ENCODE data around the gene ALDH4A1. TPM values are rescaled to one million over a fixed set of nuclear protein-coding genes. Genes with fewer than 3 reads are reported as not detected.

ALDH4A1 gene
- total and polyA plus RNA-seq, 2 of the 4 experiments (the other 2 are of a cell fraction): 8.6 to 21.1 TPM

DNA sequence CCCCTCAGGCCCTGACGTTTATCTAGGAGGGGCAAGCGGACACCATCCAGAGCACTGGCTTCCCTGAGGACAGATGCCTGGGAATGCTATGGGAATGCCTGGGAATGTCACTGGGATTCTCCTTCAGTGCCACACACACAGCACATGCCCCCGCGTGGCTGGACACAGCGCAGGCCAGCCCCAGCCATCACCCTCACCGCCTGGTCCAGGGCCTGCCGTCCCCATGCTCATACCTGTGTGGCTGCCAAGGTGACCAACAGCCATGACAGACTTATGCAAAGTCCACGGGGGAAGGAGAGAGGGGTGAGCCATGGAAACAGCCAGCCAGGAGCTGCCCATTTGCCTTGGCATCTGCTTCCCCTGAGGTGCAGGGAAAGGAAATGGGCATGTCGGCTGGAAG is 37.2 kb downstream of the ALDH4A1 start:
- no peak overlapping the region for H3K4ac ChIP-seq (ENCODE audit: low read depth, low read length)
- H2BK120ac ChIP-seq (ENCODE audit: low read depth, low read length): no peak overlapping the region
- no peak overlapping the region for H2BK20ac ChIP-seq (ENCODE audit: low read depth, low read length)
- H3K18ac ChIP-seq (ENCODE audit: low read depth, low read length): no peak overlapping the region
- H3K9ac ChIP-seq (ENCODE audit: low read depth, low read length): no peak overlapping the region
- H3K27me3 ChIP-seq (ENCODE audit: control insufficient read depth, insufficient read depth, low read length): peaks cover 35% of the 10 kb centered on the region
- no peak overlapping the region for H2AK5ac ChIP-seq (ENCODE audit: low read depth, low read length)
- no peaks in the 10 kb centered on the region for H4K20me1 ChIP-seq (ENCODE audit: insufficient read depth, low read length)
- no peak overlapping the region for H2BK15ac ChIP-seq (ENCODE audit: low read depth, low read length)
- BruUV-seq (replicated peaks): no TSS peak
- H2BK5ac ChIP-seq (ENCODE audit: low read depth, low read length, poor library complexity, severe bottlenecking): no peak overlapping the region
- H3K14ac ChIP-seq (replicated peaks; ENCODE audit: low read depth, low read length): no peak overlapping the region
- no peak overlapping the region for H4K8ac ChIP-seq (ENCODE audit: low read depth in 2 of 2, low read length in 2 of 2)
- intact Hi-C loops (cut with micrococcal nuclease) (no loop called here), in situ Hi-C loops (cut with MboI; ENCODE audit: low sequenced_read_pairs) (no loop called here), dilution Hi-C loops (cut with HindIII; ENCODE audit: low sequenced_read_pairs, unreplicated experiment) (no loop called here)
- no peak overlapping the region for H3K4me2 ChIP-seq (ENCODE audit: low read depth, low read length)
- peak overlapping the region; percentile 23 for H2AFZ ChIP-seq (replicated peaks; ENCODE audit: low read length, poor library complexity)
- no peak overlapping the region for H4K5ac ChIP-seq (ENCODE audit: low read depth, low read length)
- no peak for ATAC-seq (ENCODE audit: low read depth)
- H3K27ac ChIP-seq (ENCODE audit: insufficient read depth, low read length): no peak overlapping the region
- CTCF ChIA-PET: no interaction called here
- no peaks in the 10 kb centered on the region for H3K4me1 ChIP-seq (ENCODE audit: control insufficient read depth, insufficient read depth, low read length)
- POLR2A ChIA-PET (ENCODE audit: unreplicated experiment): no interaction called here
- H3K56ac ChIP-seq (ENCODE audit: extremely low read depth, insufficient read depth, low read length): no peak overlapping the region
- no peak overlapping the region for H4K91ac ChIP-seq (ENCODE audit: insufficient read depth, low read depth, low read length)
- no peaks in the 10 kb centered on the region for H3K79me1 ChIP-seq (ENCODE audit: low read depth in 1 of 2, low read length in 2 of 2)
- no peaks in the 10 kb centered on the region for H3K36me3 ChIP-seq (ENCODE audit: control insufficient read depth, insufficient read depth, low read length)
- H3K23ac ChIP-seq (ENCODE audit: low read depth, low read length): no peak overlapping the region
- 37% methylated on average over 3 of the region's 9 CpGs; no CpG with 5 or more reads in 1 of the 2 experiments for WGBS, 2 experiments (ENCODE audit: extremely low coverage in 2 of 2, insufficient read length in 1 of 2)
- H3K9me3 ChIP-seq (ENCODE audit: control insufficient read depth, insufficient read depth, low read length): no peaks in the 10 kb centered on the region
- no peak for DNase-seq
- no peaks in the 10 kb centered on the region for H3K9me1 ChIP-seq (ENCODE audit: insufficient read depth, low read length)
- TF ChIP-seq, protein P1, sequence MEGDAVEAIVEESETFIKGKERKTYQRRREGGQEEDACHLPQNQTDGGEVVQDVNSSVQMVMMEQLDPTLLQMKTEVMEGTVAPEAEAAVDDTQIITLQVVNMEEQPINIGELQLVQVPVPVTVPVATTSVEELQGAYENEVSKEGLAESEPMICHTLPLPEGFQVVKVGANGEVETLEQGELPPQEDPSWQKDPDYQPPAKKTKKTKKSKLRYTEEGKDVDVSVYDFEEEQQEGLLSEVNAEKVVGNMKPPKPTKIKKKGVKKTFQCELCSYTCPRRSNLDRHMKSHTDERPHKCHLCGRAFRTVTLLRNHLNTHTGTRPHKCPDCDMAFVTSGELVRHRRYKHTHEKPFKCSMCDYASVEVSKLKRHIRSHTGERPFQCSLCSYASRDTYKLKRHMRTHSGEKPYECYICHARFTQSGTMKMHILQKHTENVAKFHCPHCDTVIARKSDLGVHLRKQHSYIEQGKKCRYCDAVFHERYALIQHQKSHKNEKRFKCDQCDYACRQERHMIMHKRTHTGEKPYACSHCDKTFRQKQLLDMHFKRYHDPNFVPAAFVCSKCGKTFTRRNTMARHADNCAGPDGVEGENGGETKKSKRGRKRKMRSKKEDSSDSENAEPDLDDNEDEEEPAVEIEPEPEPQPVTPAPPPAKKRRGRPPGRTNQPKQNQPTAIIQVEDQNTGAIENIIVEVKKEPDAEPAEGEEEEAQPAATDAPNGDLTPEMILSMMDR (conservative IDR thresholded peaks at IDR 0.05; ENCODE audit: low read depth, low read length): no peak
- TF ChIP-seq RFX5 (IDR thresholded peaks at IDR 0.05; ENCODE audit: low read depth, low read length) (no peak), RAD21 (IDR thresholded peaks at IDR 0.05; ENCODE audit: low read length) (no peak), CEBPB (IDR thresholded peaks at IDR 0.05; ENCODE audit: low read depth, low read length) (no peak), POLR2A (IDR thresholded peaks at IDR 0.05; ENCODE audit: low read depth, low read length) (no peak), MAFK (IDR thresholded peaks at IDR 0.05; ENCODE audit: low read depth, low read length) (no peak), MAZ (IDR thresholded peaks at IDR 0.05; ENCODE audit: borderline replicate concordance, low read depth, low read length) (no peak), CHD1 (IDR thresholded peaks at IDR 0.05; ENCODE audit: low read depth, low read length) (no peak), FOS (IDR thresholded peaks at IDR 0.05; ENCODE audit: low read depth, low read length) (no peak), RCOR1 (IDR thresholded peaks at IDR 0.05; ENCODE audit: insufficient replicate concordance, low read length) (no peak), MXI1 (IDR thresholded peaks at IDR 0.05; ENCODE audit: borderline replicate concordance, low read depth, low read length) (no peak), SMC3 (IDR thresholded peaks at IDR 0.05; ENCODE audit: low read depth, low read length) (no peak), NFE2L2 (IDR thresholded peaks at IDR 0.05; ENCODE audit: low read depth, low read length) (no peak), BHLHE40 (IDR thresholded peaks at IDR 0.05; ENCODE audit: low read depth, low read length) (no peak)
- TF ChIP-seq, protein P2, sequence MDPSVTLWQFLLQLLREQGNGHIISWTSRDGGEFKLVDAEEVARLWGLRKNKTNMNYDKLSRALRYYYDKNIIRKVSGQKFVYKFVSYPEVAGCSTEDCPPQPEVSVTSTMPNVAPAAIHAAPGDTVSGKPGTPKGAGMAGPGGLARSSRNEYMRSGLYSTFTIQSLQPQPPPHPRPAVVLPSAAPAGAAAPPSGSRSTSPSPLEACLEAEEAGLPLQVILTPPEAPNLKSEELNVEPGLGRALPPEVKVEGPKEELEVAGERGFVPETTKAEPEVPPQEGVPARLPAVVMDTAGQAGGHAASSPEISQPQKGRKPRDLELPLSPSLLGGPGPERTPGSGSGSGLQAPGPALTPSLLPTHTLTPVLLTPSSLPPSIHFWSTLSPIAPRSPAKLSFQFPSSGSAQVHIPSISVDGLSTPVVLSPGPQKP (IDR thresholded peaks at IDR 0.05; ENCODE audit: borderline replicate concordance, low read depth, low read length): no peak
- TF ChIP-seq, protein P3, sequence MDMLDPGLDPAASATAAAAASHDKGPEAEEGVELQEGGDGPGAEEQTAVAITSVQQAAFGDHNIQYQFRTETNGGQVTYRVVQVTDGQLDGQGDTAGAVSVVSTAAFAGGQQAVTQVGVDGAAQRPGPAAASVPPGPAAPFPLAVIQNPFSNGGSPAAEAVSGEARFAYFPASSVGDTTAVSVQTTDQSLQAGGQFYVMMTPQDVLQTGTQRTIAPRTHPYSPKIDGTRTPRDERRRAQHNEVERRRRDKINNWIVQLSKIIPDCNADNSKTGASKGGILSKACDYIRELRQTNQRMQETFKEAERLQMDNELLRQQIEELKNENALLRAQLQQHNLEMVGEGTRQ (IDR thresholded peaks at IDR 0.05; ENCODE audit: low read depth, low read length): no peak
- no peak overlapping the region for H2AK9ac ChIP-seq (replicated peaks; ENCODE audit: low read depth, low read length, poor library complexity)
- no peak overlapping the region for H3K4me3 ChIP-seq (ENCODE audit: insufficient read depth, low read depth, low read length)
